KBM-7 (cell line): ENCODE data around the gene LRRD1.

Experiments
- DNase-seq: peaks from one replicate; pipeline ENCODE4 v3.0.0-alpha.2; 2015
- in situ Hi-C: fragments of 300-500 bp; cut with MboI; formaldehyde crosslinking; loops from 2 replicates; pipeline ENCODE4 v1.14.3; 2020; ENCODE audit warnings: low sequenced_read_pairs, low pct_unique_long_range_greater_than_20kb, mixed read lengths

Gene LRRD1

GRCh38 chr7:92095380-92095779 is 83.6 kb downstream of the LRRD1 start:
- in situ Hi-C loops = no loop called here
- DNase-seq = peak; percentile 5
